GM21737 (cell line): ENCODE results near the gene INO80D.
"Not testable (repeated sequence)": the region's sequence is repeated elsewhere in the genome, so short reads cannot be mapped to it uniquely, and the experiment has no call there.

Source experiments
- ATAC-seq: cut with Tn5 transposase; IDR thresholded peaks from one replicate; pipeline ENCODE4 v1.9.1; 2021; ENCODE audit warnings: mild to moderate bottlenecking, moderate library complexity; ENCODE audit not compliant: unreplicated experiment

Gene INO80D

GRCh38 chr2:205982776-205983327, 103.1 kb downstream of the INO80D start:
- ATAC-seq = no peak

- ATAC-seq = not testable (repeated sequence)
Measured at GRCh38 chr2:205978728-205979127, 107.2 kb downstream of the INO80D start.

- ATAC-seq = not testable (repeated sequence)
Measured at GRCh38 chr2:205977699-205978098, 108.3 kb downstream of the INO80D start.

GRCh38 chr2:205976934-205977659, 108.9 kb downstream of the INO80D start:
- ATAC-seq = not testable (repeated sequence)

GRCh38 chr2:205976120-205976814, 109.7 kb downstream of the INO80D start:
- no peak for ATAC-seq

- peak; percentile 81 for ATAC-seq
Measured at GRCh38 chr2:205975082-205975949, 110.7 kb downstream of the INO80D start.

- no peak for ATAC-seq
Measured at GRCh38 chr2:205972113-205972512, 113.9 kb downstream of the INO80D start.

- ATAC-seq = no peak
Measured at GRCh38 chr2:205970348-205970747, 115.6 kb downstream of the INO80D start.

- ATAC-seq = no peak
Measured at GRCh38 chr2:205969584-205969983, 116.4 kb downstream of the INO80D start.

GRCh38 chr2:205967391-205968075, 118.4 kb downstream of the INO80D start:
- no peak for ATAC-seq

GRCh38 chr2:205965707-205966106, 120.3 kb downstream of the INO80D start:
- no peak for ATAC-seq

- ATAC-seq = no peak
Measured at GRCh38 chr2:205964111-205964761, 121.7 kb downstream of the INO80D start.

GRCh38 chr2:205959521-205959920, 126.5 kb downstream of the INO80D start:
- ATAC-seq = no peak

- no peak for ATAC-seq
Measured at GRCh38 chr2:205957452-205958154, 128.4 kb downstream of the INO80D start.

- ATAC-seq = no peak
Measured at GRCh38 chr2:205954707-205955106, 131.3 kb downstream of the INO80D start.

GRCh38 chr2:205952282-205952681, 133.7 kb downstream of the INO80D start:
- no peak for ATAC-seq

GRCh38 chr2:205948883-205949282, 137.1 kb downstream of the INO80D start:
- ATAC-seq = no peak

- ATAC-seq = no peak
Measured at GRCh38 chr2:205948496-205948837, 137.5 kb downstream of the INO80D start.
